Endothelial cell of umbilical vein (primary cell): ENCODE measurements around the gene DECR2. TPM values are rescaled to one million over a fixed set of nuclear protein-coding genes. Genes with fewer than 3 reads are reported as not detected.

Experiments
- BruUV-seq: library from RNA; stranded (reverse); fragments of 400-500 nt; replicated peaks from 2 replicates; lab custom pipeline; 2021; lab: Mats Ljungman, UMichigan
- CTCF ChIA-PET: fragments of 300-600, 350-600 bp; sonication (Branson Sonifier 250); formaldehyde crosslinking; loops from one replicate; lab custom pipeline; 2021; ENCODE audit warnings: antibody characterized with exemption, inconsistent platforms; lab: Charles Lee
- POLR2A ChIA-PET: fragments of 300-600, 350-600 bp; sonication (Branson Sonifier 250); formaldehyde crosslinking; loops from one replicate; lab custom pipeline; 2021; ENCODE audit warnings: antibody characterized with exemption, inconsistent platforms; lab: Charles Lee
- DNase-seq: peaks from one replicate; pipeline ENCODE4 v3.0.0-alpha.2; 2011; ENCODE audit warnings: low read depth, low spot score
- FAIRE-seq: peaks from 2 replicates; lab custom pipeline; 2011; peaks lifted over from hg19 to GRCh38; lab: Jason Lieb, UNC
- H2AFZ ChIP-seq: 2 replicates; pipeline ENCODE4 v1.6.0; 2012; ENCODE audit warnings: low read depth, low read length, control low read depth, inconsistent platforms
- H3K27ac ChIP-seq: 2 replicates; pipeline ENCODE4 v1.5.1; 2011; ENCODE audit warnings: low read depth, mild to moderate bottlenecking, control low read depth, low read length, moderate library complexity; ENCODE audit not compliant: insufficient read depth
- H3K27me3 ChIP-seq, 2 experiments: 2 replicates each; pipeline versions ENCODE4 v1.6.0 to v1.6.1; 2011; ENCODE audit warnings: low read length in 2 of 2, mixed read lengths in 1 of 2; ENCODE audit not compliant: control insufficient read depth in 2 of 2, insufficient read depth in 2 of 2
- H3K36me3 ChIP-seq, 2 experiments: 2 replicates in 1 of 2; 3 replicates in 1 of 2; pipeline ENCODE4 v1.5.1; 2011; ENCODE audit warnings: low read length in 2 of 2, mild to moderate bottlenecking in 1 of 2, moderate library complexity in 1 of 2; ENCODE audit not compliant: control insufficient read depth in 2 of 2, insufficient read depth in 2 of 2; ENCODE audit errors: extremely low read depth in 1 of 2
- H3K4me1 ChIP-seq: 3 replicates; pipeline ENCODE4 v1.5.1; 2011; ENCODE audit warnings: mild to moderate bottlenecking, low read length; ENCODE audit not compliant: control insufficient read depth, insufficient read depth; ENCODE audit errors: extremely low read depth
- H3K4me2 ChIP-seq: 2 replicates; pipeline ENCODE4 v1.6.1; 2011; ENCODE audit warnings: low read length, control low read depth, mixed read lengths; ENCODE audit not compliant: insufficient read depth
- H3K4me3 ChIP-seq, 3 experiments: fragments of 200-600 bp in 1 of 3; sonication (generic), shearing (Covaris generic) in 1 of 3; replicated peaks in 1 of 3; 2 replicates each; pipeline ENCODE4 v1.5.1; 2011 to 2016; ENCODE audit warnings: control low read depth in 3 of 3, low read length in 3 of 3, mild to moderate bottlenecking in 2 of 3, inconsistent platforms in 1 of 3, low read depth in 1 of 3, moderate library complexity in 1 of 3; ENCODE audit not compliant: insufficient read depth in 1 of 3
- H3K79me2 ChIP-seq: 2 replicates; pipeline ENCODE4 v1.6.0; 2012; ENCODE audit warnings: low read length, inconsistent platforms; ENCODE audit not compliant: control insufficient read depth, insufficient read depth
- H3K9ac ChIP-seq: replicated peaks from 2 replicates; pipeline ENCODE3; 2011; ENCODE audit warnings: low read length, control low read depth; ENCODE audit not compliant: insufficient read depth; ENCODE audit errors: extremely low read depth
- H3K9me1 ChIP-seq: replicated peaks from 3 replicates; pipeline ENCODE4 v1.6.0; 2011; ENCODE audit warnings: mild to moderate bottlenecking, low read length; ENCODE audit not compliant: control insufficient read depth, insufficient read depth; ENCODE audit errors: extremely low read depth
- H3K9me3 ChIP-seq: replicated peaks from 2 replicates; pipeline ENCODE4 v1.5.1; 2012; ENCODE audit warnings: low read length, inconsistent platforms; ENCODE audit not compliant: control insufficient read depth, insufficient read depth
- H4K20me1 ChIP-seq: replicated peaks from 2 replicates; pipeline ENCODE3; 2011; ENCODE audit warnings: mild to moderate bottlenecking, low read length; ENCODE audit not compliant: control insufficient read depth, insufficient read depth; ENCODE audit errors: extremely low read depth
- EZH2 ChIP-seq: IDR thresholded peaks from 2 replicates; pipeline ENCODE4 v1.6.1; 2012; ENCODE audit warnings: borderline replicate concordance, low read depth, mild to moderate bottlenecking, moderate library complexity, low read length, inconsistent platforms; ENCODE audit not compliant: severe bottlenecking
- FOS ChIP-seq: IDR thresholded peaks from 2 replicates; pipeline ENCODE4 v1.6.1; 2011; ENCODE audit warnings: mild to moderate bottlenecking, low read length, moderate library complexity, borderline replicate concordance; ENCODE audit not compliant: insufficient read depth
- GATA2 ChIP-seq: IDR thresholded peaks from 2 replicates; pipeline ENCODE4 v1.7.0; 2011; ENCODE audit warnings: low read depth, mild to moderate bottlenecking, moderate library complexity, mixed read lengths, low read length; ENCODE audit not compliant: insufficient read length, insufficient read depth
- JUN ChIP-seq: IDR thresholded peaks from 2 replicates; pipeline ENCODE4 v1.6.1; 2011; ENCODE audit warnings: borderline replicate concordance, low read depth; ENCODE audit not compliant: insufficient read length, insufficient read depth
- MYC ChIP-seq: IDR thresholded peaks from one replicate; pipeline ENCODE4 v1.6.1; 2011; ENCODE audit warnings: mild to moderate bottlenecking, low read depth, low read length
- POLR2A ChIP-seq: IDR thresholded peaks from 2 replicates; pipeline ENCODE4 v1.6.1; 2012; ENCODE audit warnings: low read depth, mild to moderate bottlenecking, control low read depth, low read length
- POLR2AphosphoS5 ChIP-seq: IDR thresholded peaks from 2 replicates; pipeline ENCODE4 v1.6.1; 2012; ENCODE audit warnings: low read depth, mild to moderate bottlenecking, control low read depth, low read length, moderate library complexity; ENCODE audit not compliant: insufficient read depth
- dilution Hi-C: fragments of 300-500 bp; cut with MboI; formaldehyde crosslinking; loops from one replicate; pipeline ENCODE4 v1.15.0; 2019; ENCODE audit warnings: low sequenced_read_pairs; ENCODE audit not compliant: extremely low pct_ligation_motif_present
- intact Hi-C: fragments of 100-400 bp; cut with micrococcal nuclease; formaldehyde crosslinking; loops from one replicate; pipeline ENCODE4 v1.10.0; 2022
- polyA plus RNA-seq, 4 experiments: library from polyadenylated mRNA; depleted of rRNA in 3 of 4; stranded (reverse) in 3 of 4; unstranded in 1 of 4; fragments of >200 nt; gene quantifications; 2 replicates each; pipeline versions ENCODE4 v1.2.1 to v1.2.3, GENCODE V29; 2011 to 2012; ENCODE audit warnings: missing spikeins in 1 of 4
- total RNA-seq: library from RNA; stranded (reverse); gene quantifications from 2 replicates; pipeline ENCODE4 v1.2.3, GENCODE V29; 2021
- TF ChIP-seq, protein P1 (sequence below): IDR thresholded peaks from 2 replicates; pipeline ENCODE4 v1.6.1; 2011; ENCODE audit not compliant: insufficient read depth, insufficient read length
- TF ChIP-seq, protein P2 (sequence below), 2 donors: IDR thresholded peaks; 1 replicate in 1 of 2; 2 replicates in 1 of 2; pipeline ENCODE4 v1.5.1; 2011; ENCODE audit warnings: low read length in 2 of 2, mild to moderate bottlenecking in 2 of 2, moderate library complexity in 2 of 2, control low read depth in 1 of 2, inconsistent platforms in 1 of 2, low read depth in 1 of 2; ENCODE audit not compliant: insufficient read depth in 1 of 2; ENCODE audit errors: extremely low read depth in 1 of 2

DECR2 gene
- total and polyA plus RNA-seq, 2 donors (not counting 3 experiments of a cell fraction or from before 2014, with no cell fraction given): 28.3 to 46.5 TPM

DNA sequence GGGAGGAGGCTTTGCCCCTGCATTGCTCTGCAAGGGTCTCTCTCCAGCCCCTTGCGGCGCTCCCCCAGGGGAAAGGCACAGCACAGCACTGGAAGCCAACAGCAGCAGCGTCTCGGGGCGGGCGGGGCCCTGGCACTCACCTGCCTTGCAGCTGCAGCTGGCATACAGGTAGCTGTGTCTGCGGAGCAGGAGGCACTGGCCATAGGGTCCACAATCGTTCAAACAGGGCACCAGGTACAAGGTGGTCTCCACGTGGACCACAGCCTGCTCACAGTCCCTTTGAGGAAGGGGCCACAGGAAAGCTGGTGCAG is 27.1 kb upstream of the DECR2 start:
- CTCF ChIA-PET: no interaction called here
- Histone ChIP-seq H3K36me3 (peaks cover 7 to 48% of the 10 kb centered on the region in 2 experiments), H3K9ac (no peak overlapping the region), H3K27me3 (no peaks in the 10 kb centered on the region), H3K4me1 (peaks cover 8% of the 10 kb centered on the region), H3K4me3 (no peak overlapping the region), H3K27ac (no peak overlapping the region), H3K9me1 (no peaks in the 10 kb centered on the region), H3K9me3 (no peaks in the 10 kb centered on the region), H3K4me2 (no peak overlapping the region), H4K20me1 (no peaks in the 10 kb centered on the region), H2AFZ (no peak overlapping the region), H3K79me2 (peaks cover 9% of the 10 kb centered on the region)
- intact Hi-C loops: no loop called here
- TF ChIP-seq POLR2AphosphoS5 (no peak), FOS (no peak), MYC (no peak), JUN (no peak), GATA2 (no peak)
- dilution Hi-C loops: no loop called here
- POLR2A ChIA-PET: no interaction called here
- DNase-seq (no peak), FAIRE-seq (no peak)
- no TSS peak for BruUV-seq

DNA sequence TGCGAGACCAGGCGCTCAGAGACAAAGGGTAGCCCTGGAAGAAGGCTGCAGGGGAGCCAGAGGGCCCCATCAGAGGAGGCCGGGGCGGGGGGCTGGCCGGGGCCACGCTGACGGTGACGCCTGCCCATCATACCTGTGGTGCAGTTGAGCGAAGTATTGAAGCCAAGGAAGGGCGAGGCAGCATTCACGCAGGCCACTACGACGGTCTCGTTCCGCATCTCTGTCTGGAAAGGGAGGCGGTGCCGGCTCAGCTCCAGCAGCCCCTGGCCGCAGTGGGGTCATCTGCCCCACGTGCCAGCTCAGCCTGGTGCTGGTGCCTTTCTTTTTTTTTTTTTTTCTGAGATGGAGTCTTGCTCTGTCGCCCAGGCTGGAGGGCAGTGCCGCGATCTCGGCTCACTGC is 26.5 kb upstream of the DECR2 start:
- H3K4me1 ChIP-seq: peaks cover 3% of the 10 kb centered on the region
- FAIRE-seq: no peak
- dilution Hi-C loops: no loop called here
- no peaks in the 10 kb centered on the region for H4K20me1 ChIP-seq
- no peak overlapping the region for H3K4me2 ChIP-seq
- no peak overlapping the region for H3K4me3 ChIP-seq
- TF ChIP-seq GATA2: no peak
- TF ChIP-seq, protein P1, sequence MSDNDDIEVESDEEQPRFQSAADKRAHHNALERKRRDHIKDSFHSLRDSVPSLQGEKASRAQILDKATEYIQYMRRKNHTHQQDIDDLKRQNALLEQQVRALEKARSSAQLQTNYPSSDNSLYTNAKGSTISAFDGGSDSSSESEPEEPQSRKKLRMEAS: no peak
- TF ChIP-seq POLR2A: no peak
- TF ChIP-seq JUN: no peak
- TF ChIP-seq EZH2: no peak
- TF ChIP-seq POLR2AphosphoS5: no peak
- no peak for TF ChIP-seq FOS
- no peak for TF ChIP-seq MYC
- TF ChIP-seq, protein P2, sequence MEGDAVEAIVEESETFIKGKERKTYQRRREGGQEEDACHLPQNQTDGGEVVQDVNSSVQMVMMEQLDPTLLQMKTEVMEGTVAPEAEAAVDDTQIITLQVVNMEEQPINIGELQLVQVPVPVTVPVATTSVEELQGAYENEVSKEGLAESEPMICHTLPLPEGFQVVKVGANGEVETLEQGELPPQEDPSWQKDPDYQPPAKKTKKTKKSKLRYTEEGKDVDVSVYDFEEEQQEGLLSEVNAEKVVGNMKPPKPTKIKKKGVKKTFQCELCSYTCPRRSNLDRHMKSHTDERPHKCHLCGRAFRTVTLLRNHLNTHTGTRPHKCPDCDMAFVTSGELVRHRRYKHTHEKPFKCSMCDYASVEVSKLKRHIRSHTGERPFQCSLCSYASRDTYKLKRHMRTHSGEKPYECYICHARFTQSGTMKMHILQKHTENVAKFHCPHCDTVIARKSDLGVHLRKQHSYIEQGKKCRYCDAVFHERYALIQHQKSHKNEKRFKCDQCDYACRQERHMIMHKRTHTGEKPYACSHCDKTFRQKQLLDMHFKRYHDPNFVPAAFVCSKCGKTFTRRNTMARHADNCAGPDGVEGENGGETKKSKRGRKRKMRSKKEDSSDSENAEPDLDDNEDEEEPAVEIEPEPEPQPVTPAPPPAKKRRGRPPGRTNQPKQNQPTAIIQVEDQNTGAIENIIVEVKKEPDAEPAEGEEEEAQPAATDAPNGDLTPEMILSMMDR (IDR thresholded peaks at IDR 0.05; ENCODE audit: extremely low read depth in 1 of 2, insufficient read depth in 1 of 2, low read depth in 1 of 2, low read length in 2 of 2): no peak
- peaks cover 15% of the 10 kb centered on the region for H3K79me2 ChIP-seq
- peaks cover 7 to 48% of the 10 kb centered on the region in 2 experiments for H3K36me3 ChIP-seq
- H2AFZ ChIP-seq: no peak overlapping the region
- no peaks in the 10 kb centered on the region for H3K9me1 ChIP-seq
- no peak overlapping the region for H3K9ac ChIP-seq
- BruUV-seq: no TSS peak
- H3K27ac ChIP-seq: no peak overlapping the region
- DNase-seq: no peak
- no peaks in the 10 kb centered on the region for H3K27me3 ChIP-seq
- H3K9me3 ChIP-seq: no peaks in the 10 kb centered on the region
- POLR2A ChIA-PET: no interaction called here
- CTCF ChIA-PET: no interaction called here
- intact Hi-C loops: no loop called here
